T-helper 1 cell (primary cell): Measurements from ENCODE around the gene CDKN2B.
A peak's percentile ranks its signal among the peaks of the same experiment; 100 is the strongest.
"Not testable (repeated sequence)": the region's sequence is repeated elsewhere in the genome, so short reads cannot be mapped to it uniquely, and the experiment has no call there.

Source experiments
- DNase-seq, 5 donors: peaks; one replicate each; pipeline ENCODE4 v3.0.0-alpha.2; 2012 to 2020

CDKN2B gene

GRCh38 chr9:21968331-21969010 is 40.6 kb downstream of the CDKN2B start:
- peak in 1 of 5 donors; percentile 16 for DNase-seq

GRCh38 chr9:21967702-21968101 is 41.4 kb downstream of the CDKN2B start:
- no peak for DNase-seq

DNA sequence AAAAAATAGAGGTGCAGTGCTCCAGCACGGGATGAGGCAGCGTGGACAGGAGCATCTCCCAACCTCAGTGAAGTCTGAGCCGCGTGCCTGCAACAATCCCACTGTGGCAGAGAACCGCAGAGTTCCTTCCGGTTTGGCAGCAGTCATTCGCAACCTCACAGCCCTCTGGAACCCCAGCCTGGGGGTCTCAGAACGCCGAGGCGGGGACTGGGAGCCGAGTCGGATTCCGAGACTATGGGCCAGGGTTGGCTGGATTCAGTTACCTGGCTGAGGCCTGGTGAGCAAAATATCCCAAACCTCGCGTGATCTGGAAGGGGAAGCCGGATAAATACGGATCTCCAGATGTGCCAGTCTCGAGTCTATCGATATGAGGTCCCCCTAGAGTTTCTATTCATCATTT is 41.9 kb downstream of the CDKN2B start:
- no peak for DNase-seq

GRCh38 chr9:21966140-21966851 is 42.8 kb downstream of the CDKN2B start:
- no peak for DNase-seq

- DNase-seq = peak in 2 of 5 donors; percentile 20 to 73
These were observed 43.6 kb downstream of the CDKN2B start for GRCh38 chr9:21965401-21965951.

- DNase-seq = peak; percentile 35 to 83 (median 56)
These were observed 44.1 kb downstream of the CDKN2B start for GRCh38 chr9:21964925-21965385.

DNA sequence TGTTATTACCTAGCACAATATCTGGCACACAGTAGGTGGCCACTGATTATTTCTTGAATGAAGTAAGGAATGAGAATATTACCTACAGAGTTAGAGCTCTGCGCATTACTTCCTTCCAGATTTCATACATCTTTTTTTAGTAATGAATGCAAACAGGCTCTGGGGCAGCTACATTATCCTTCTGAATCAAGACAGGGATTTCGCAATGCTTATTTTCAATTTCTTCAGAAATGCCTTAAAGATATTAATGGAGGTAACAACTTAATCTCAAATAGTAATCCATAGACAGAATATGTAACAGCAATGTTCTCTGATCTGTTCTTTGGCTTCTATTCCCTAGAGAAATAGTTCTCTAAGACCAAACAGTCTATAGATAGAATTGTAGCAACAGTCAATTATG is 47.5 kb downstream of the CDKN2B start:
- no peak for DNase-seq

DNA sequence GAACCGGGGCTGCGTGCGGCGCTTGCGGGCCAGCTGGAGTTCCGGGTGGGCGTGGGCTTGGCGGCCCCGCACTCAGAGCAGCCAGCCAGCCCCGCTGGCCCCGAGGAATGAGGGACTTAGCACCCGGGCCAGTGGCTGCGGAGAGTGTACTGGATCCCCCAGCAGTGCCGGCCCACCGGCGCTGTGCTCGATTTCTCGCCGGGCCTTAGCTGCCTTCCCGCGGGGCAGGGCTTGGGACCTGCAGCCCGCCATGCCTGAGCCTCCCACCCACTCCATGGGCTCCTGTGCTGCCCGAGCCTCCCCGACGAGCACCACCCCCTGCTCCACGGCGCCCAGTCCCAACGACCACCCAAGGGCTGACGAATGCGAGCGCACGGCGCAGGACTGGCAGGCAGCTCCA is 49.8 kb downstream of the CDKN2B start:
- DNase-seq = not testable (repeated sequence)

GRCh38 chr9:21958833-21959232 is 50.3 kb downstream of the CDKN2B start:
- peak in 1 of 5 donors; percentile 16 for DNase-seq
